Inflammatory macrophage (primary cell): ENCODE measurements around the gene ENTPD6.

Experiments used
- DNase-seq, 2 donors: peaks; one replicate each; pipeline ENCODE4 v3.0.0-alpha.2; 2020 to 2022

The ENTPD6 gene

DNA sequence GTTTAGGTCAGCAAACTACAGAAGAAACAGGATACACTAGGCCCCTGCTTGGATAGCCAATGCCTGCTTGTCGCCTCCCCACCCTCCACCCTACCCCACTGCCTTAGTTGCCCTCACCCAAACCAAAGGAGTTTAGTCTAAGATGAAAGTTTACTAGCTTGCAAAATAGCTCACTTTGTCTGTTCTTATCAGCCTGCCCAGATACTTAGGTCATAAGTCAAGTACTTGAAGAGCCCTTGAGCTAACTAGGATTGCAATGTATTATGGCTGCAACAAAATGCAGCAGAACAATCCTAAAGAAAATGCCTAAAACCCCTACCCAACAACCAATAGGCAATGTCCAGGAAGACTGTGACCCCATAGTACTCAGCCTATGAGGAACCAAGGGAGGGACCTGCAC, 7.3 kb upstream of the ENTPD6 start:
- no peak for DNase-seq

DNA sequence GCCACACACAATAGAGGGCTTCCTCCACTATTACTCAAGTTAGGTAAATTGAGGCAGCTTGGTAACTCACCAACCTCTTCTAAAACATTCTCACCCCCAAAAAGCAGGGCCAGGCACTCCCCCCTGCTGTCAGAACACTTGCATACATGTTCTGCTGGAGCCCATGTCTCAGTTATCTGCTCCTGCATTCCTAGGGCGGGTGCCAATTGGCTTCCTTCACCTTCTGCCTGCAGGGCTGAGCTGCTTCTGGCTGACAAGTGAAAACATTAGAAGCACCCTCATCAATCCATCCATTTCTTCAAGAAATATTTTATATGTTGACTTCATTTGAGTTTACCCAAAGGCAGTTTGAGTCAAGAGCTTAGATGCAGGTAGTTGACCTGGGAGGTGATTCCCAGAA, 4.5 kb upstream of the ENTPD6 start:
- DNase-seq, result no peak

DNA sequence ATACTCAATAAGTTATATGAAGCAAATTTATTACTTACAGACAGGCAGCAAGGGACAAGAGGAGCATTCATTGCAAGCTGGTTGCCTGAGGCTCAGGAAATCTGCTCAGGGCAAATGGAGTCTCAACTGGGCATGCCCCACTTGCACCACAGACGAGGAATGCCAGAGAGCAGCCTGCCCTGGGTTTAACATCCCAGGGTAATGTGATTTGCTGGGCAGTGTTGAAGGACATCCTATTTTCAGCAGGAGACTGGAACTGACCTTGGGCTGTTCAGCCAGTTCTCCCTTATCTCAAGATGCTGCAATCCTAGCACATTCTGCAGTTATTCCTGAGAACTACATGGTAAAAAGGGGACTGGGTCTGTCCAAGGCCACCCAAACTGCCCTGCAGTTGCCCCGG, 3.8 kb upstream of the ENTPD6 start:
- DNase-seq, result no peak

DNA sequence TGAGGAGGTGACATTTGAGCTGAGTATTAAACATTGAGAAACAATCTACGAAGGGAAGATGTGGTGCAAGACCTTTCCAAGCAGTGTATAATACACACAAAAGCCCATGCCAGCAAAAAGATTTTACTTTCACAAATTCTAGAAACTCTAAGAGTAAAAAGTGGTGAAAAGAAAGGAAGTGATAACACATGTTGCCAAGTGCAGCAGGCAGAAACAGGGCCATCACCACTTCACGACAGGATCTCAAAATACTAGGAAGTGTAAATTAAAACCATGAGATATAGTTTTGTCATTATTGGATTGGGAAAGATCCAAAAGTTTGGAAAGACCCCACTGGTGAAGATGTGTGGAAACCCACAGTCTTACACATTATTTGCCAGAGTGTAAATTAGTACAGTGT, 1.7 kb upstream of the ENTPD6 start:
- peak in 1 of 2 donors; percentile 31 for DNase-seq

DNA sequence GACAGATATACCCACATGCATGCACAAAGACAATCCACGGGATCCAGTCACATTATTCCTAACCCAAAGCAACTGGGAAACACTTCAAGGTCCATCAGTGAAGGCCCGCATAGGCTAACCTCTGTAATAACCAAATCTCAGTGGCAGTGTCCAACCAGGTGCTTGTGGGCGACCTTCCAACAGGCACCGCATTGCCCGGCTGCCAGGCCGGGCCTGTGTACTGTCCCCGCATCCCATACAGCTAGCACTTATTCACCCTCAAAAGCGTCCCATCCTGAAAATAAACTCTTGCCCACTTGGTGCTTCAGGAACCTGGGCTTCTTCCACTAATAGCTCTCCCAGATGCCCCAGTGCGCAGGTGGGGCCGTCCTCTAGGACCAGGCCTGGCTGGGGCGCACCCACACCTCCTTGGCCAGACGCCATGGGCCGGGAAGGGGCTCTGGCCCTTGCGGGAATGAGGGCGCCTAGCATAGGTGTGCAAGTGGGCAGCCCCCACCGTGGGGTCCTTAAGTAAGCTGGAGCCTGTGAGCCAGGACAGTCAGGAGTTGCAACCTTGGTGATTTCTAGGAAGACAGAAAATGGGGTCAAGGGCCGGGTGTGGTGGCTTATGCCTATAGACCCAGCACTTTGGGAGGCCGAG, 1.1 kb upstream of the ENTPD6 start:
- DNase-seq, result no peak

DNA sequence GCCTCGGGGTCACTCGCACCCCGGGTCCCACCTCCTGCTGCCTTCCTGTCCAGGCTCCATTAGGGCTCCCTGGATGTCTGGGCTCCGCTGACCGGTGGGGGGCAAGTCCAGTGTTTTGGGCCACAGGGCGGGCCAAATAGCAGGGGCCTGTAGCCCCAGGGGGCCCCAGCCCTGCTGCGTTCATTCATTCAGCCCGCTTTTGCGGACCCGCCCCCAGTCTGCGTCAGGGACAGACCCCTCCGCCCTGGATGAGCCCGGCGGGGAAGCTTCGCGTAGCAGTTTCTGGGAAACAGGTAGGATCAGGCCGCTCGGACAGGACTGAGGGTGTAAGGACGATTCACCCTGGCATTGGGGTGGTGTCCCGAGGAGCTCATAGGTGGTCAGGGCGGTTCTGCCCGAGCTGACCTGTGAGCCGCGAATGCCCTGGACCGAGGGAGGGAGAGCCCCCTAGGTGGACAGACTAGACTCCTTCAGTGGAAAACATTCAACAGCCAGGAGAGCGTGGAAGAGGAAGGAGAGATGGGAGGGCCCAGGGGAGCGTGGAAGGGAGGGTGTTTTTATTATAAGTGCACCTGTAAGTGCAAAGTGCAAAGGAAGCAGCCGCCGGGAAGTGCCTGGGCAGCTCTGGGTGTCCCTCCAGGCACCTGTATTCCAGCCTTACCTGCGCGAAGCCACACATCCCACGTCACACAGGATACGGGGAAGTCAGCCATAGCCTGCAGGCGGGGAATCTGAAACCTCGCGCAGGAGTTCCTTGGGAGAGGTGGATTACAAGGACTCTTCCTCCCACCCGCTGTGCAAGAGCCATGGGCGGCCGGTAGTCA, 662 bp downstream of the ENTPD6 start:
- DNase-seq, result peak in 1 of 2 donors; percentile 7

DNA sequence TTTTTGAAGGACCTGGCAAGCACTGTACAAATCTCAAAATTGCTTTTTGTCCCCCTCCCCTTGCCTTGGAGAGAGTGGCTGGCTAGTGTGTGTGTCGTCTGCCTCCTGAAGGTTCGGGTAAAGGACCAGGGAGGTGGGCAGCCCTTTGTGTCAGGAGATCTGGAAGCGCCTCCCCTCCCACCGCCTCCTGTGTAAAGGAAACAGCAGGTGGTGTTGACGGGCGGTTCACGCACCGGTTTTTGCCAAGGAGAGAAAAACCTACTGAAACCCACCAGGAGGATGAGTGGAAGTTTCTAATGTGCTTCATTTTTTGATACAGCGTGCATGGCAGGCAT, 1.2 kb downstream of the ENTPD6 start:
- DNase-seq, result no peak

DNA sequence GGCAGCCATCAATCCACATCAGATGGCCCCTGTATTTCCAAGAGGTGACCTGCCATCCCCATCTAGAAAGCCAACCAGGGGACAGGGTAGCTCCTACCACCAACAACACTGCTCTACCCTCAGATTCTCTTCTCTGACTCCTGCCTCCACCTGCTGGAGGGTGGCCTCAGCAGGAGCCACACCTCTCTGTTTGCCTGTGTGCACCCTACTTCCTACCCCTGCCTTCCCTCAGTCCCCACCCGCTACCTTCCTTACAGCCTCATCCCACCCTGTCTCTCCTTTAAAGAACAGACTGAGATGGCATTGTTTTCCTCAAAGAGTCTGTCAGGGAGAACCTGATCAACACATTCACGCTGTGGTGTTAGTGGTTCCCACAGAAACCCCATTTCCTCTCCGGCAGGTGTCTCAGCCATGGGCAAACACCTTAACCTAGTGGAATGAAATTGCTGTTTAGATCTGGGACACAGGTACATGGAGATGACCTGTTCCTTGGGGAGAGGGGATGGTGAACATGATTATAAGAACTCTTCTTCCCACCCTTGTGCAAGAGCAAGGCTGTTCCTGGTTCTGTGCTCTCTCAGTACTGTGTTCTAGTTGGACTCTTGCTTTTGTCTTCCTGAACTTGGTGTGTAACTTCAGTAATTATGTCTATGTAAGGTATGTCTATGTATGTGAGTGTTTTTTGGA, 1.8 kb downstream of the ENTPD6 start:
- no peak for DNase-seq

DNA sequence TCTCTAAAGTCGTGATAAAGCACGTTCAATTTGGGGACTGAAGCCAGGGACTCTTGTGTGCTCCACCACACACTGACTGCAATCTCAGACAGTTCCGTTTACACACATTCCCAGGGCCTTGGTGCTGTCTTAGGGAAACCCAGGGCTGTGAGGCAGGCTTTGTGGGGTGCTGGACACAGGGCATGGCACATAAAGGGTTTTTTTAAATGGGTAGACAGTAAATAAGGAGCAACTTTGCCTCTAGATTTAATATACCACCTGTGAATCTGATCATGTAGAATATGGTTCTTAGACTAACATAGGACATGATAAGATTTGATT, 2.3 kb downstream of the ENTPD6 start:
- DNase-seq, result no peak

DNA sequence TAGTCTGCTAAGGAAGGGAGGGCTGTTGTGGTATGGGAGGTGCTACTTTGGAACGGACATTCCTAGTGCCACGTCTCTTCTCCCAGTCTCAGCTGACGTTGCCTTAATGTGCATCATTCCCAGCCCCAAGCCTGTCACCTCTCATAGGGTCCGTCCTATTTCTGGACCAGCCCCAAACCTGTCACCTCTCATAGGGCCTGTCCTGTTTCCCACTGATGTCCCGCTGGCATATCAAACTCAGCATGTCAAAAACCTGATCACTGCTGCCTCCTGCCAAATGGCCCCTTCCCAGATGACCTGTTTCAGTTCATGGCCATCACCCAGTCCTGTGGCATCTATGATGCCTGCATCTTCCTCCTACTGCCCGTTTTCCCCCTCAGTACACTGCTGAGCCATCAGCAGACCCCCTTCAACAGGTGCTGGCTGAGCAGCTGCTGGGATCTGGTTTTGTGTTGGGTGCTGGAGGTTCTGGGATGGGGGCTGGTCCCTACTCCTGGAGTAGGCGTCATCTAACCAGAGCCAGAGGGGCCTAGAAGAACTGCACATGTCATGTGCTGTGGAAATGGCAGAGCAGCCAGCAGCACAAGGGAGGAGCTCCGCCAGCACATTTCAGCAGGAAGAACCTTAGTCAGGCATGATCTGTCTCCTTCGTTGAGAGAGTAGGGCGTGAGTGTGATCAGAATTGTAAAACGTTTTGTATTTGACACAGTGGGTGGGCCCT, 3.3 kb downstream of the ENTPD6 start:
- DNase-seq, result no peak

DNA sequence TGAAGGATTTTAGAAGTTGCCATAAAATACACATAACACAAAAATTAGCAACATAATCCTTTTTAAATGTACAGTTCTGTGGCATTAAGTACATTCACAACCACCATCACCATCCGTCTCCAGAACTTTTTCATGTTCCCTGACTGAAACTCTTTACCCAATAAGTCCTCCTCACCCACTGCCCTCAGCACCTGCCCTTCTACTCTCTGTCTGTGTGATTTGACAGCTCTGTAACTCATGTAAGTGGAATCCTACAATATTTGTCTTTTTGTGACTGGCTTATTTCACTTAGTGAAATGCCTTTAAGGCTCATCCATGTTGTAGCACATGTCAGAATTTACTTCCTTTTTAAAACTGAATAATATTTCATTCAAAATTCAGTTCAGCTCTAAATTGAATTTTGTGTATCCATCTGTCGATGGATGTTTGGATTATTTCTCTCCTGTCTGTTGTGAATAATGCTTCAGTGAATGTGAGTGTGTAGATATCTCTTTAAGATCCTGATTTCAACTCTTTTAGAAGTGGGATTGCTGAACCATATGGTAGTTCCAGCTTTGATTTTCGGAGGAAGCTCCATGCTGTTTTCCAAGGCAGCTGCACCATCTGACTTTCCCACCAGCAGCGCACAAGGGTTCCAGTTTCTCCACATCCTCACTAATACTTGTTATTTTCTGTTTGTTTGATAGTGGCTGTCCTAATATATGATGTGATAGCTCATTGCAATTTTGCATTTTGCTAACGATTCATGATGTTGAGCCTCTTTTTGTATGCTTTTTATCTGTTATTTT, 4.2 kb downstream of the ENTPD6 start:
- DNase-seq, result no peak

DNA sequence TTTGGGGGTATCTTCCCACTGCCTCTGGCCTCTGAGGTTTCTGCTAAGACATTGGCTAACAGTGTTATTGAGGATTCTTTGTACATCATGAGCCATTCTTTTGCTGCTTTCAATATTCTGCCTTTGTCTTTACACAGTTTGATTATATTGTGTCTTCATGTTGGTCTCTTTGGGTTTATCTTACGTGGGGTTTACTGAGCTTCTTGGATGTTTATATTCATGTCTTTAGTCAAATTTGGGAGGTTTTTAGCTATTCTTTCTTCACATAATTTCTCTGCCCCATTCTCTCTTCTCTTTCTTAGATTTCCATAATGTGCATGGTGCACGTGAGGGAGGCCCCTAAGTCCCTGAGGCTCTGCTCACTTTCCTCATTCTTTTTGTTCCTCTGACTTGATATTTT, 7.6 kb downstream of the ENTPD6 start:
- DNase-seq, result no peak

DNA sequence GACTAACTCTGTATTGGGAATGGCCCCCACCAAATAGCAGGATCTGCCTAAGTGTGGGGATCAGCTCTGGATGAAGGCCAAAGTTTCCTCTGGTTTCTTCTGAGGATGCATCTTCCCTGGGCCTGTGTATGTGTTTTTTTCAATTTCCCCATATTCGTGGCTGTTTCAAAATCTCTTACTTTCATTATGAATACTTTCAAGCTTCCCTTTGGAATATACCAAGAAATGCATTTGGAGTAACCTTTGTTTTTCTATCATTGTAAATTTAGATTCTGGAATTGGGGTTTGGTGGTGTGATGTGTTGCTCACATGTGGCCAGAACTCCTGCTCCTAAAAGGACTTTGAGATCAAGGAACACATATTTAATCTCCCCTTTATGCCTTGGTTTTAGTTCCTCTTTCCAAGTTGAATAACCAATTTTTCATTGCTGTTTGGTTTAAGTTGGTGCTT, 8.4 kb downstream of the ENTPD6 start:
- DNase-seq, result peak; percentile 52 to 87

DNA sequence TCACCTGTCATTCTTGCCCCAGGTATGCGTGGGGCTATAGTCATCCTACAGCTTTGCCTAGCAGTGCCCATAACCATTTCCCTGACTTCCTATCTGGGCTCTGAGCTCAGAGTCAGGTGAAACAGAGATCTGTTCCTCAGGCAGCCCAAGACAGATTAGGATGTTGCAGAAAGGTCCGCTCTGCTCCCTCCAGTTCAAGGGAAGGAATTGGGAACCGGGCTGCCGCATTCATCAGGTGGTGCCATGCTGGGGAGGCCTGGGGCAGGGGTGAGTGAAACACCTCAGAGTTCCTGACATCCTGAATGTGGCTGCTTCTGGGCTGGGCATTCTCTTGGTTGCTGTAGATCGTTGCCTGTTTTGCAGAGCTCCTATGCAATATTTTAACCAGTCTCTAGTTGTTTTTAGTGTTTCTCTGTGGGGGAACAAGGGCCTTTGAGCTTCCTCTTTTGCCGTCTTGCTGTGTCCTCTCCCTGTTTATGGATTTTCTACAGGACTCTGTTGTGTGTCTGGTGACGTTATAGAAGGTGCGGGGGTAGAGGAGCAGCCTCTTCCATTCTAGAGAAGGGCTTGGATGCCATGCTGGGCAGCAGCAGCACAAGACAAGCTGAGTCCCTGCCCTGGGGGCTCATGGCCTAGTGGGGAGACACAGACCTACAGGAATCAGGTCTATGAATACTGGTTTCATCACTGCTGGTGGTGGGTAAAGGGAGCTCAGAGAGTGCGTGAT, 9.2 kb downstream of the ENTPD6 start:
- peak; percentile 67 for DNase-seq

DNA sequence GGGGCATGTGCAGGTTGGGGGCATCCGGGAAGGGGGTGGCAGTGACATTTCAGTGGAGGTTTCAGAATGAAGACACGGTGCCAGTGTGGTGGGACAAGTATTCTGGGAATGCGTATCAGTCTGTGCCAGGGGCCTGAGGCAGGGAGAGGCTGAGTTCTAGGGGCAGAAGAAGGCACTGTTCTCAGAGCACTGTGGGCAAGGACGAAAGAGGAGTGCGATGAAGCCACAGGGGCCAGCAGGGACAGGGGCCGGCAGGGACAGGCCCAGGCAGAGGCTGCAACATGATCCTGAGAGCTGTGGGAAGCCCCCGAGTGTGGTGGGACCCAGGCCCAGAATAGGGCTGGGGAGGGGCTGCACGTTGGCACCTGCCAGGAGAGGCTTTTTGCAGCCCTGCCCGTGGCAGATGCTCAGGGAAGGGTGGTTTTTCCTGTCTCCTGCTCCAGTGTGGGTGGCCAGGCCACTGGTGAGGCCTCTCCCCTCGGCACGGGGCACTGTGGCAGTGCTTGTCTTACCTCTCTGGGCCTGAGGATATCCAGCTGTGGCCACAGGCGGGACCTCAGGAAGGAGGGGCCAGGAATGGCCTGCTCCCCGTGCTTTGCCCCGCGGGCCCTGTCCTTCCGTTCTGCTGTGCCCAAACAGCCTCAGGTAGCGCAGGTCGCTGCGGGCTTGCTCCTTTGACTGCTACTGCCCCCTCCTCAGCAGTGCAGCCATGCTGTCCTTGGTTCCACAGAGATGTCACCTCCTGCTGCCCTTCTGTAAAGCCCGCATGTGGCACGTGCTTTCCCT, 10.0 kb downstream of the ENTPD6 start:
- DNase-seq, result no peak

DNA sequence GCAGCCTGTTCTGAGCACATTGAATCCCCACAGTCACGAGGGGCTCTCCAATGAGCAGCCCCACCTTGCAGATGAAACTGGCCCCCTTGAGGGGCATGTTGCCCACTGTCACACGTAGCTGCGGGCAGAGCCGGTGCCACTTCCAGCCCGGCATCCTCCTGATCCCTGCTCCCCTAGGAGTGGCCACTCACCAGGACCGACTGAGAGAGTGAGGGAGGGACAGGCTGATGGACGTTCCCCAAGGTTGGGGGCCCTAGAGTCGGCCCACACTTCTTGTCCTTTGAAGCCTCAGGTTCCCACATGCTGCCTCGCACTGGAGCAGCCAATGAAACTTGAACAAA, 10.5 kb downstream of the ENTPD6 start:
- DNase-seq, result no peak

DNA sequence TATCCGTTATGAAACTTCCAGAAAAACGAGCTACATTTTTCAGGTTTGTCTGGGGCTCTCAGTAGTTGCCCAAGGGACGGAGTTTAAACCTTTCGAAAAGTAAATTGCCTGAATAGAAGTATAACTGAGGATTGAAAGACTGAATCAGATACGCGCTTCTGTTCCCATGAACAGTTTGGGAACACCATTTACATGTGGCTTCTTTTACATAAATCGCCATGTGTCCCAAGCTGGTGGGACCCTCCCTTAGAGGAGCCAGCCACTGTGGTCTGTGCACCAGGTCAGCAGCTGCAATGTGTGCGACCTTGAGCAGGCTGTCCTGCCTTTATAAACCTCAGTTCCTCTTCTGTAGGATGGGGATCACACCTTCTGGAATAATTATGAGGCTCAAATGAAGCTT, 11.0 kb downstream of the ENTPD6 start:
- DNase-seq, result no peak

DNA sequence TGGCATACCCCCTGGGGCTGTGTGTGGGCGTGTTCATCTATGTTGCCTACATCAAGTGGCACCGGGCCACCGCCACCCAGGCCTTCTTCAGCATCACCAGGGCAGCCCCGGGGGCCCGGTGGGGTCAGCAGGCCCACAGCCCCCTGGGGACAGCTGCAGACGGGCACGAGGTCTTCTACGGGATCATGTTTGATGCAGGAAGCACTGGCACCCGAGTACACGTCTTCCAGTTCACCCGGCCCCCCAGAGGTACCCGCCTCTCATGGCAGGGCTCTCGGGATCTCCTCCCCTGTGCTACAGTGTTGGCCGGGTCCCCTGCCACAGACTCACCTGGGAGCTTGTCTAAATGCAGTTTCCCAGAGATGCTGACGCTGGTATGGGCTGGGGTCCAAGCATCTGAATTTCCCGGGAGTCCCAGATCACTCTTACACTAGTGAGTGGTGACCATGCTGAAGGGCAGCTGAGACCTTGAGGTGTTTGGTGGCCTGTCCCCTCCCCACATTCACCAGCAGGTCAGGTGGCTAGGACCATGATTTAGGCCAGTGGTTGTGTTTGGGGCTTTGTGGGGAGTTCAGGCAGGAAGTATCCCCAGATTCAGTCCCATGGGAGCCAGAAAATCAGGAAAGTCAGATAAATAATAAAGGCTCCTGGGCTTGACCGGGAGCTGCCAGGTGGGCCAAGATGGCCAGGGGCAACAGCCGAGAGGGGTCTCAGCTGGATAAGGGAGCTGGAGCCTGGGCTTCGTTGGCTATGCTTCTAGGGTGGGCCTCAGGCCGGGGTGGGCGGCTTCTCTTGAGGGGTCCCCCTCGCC, 11.8 kb downstream of the ENTPD6 start:
- DNase-seq, result no peak

DNA sequence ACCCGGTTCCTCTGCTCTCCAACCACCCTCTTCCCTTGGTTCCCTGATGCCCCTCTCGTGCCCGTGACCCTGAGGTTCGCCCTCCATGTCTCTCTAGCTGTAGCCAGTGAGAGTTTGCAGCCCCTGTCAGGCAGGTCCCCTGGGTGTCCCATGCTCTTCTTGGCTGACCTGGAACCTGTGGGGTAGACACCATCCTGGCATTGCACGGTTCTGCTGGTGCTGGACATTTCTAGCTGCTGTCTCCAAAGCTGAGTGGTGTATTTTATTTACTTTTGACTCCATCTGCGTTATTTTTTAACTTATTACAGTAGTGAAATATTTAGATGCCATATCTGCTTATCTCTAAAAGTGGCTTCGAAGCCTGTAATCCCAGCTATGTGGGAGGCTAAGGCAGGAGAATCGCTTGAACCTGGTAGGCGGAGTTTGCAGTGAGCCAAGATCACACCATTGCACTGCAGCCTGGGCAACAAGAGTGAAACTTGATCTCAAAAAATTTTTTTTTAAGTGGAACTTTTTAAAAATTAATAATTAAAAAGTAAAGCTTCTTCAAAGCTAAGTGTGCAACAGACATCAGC, 12.5 kb downstream of the ENTPD6 start:
- DNase-seq, result no peak

DNA sequence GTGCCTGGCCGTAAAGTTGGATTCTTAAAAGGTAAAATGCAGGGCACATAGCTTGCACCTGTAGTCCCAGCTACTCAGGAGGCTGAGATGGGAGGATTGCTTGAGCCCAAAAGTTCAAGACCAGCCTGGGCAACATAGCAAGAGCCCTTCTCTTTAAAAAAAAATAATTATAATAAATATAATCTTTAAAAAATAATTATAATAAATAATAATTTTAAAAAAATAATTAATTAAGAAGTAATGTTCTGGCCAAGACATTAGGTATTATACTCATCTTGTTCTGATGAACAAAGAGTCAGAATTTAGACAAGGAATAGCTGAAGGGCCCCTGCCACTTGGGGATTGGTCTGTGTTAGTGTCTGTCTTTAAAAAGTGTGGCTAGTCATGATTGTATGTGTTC, 13.9 kb downstream of the ENTPD6 start:
- DNase-seq, result no peak
